SK-N-SH treated with all-trans-retinoic acid at 6 μM for 48 hours (cell line): ENCODE data around the gene UBXN10.

ENCODE experiments used
- ATAC-seq: fragments of 200-7000 bp; cut with Tn5 transposase; 3 replicates; pipeline ENCODE4 v1.9.1; 2020; ENCODE audit warnings: mild to moderate bottlenecking, moderate library complexity
- ARNTL ChIP-seq: fragments of 450-650 bp; formaldehyde crosslinking; IDR thresholded peaks from 2 replicates; pipeline ENCODE4 v1.5.0; 2020; ENCODE audit warnings: low read depth, mild to moderate bottlenecking, moderate library complexity, borderline replicate concordance
- BACH2 ChIP-seq: fragments of 250-450 bp; sonication (Bioruptor Pico); IDR thresholded peaks from 2 replicates; pipeline ENCODE4 v1.9.0; 2021; ENCODE audit warnings: mild to moderate bottlenecking, borderline replicate concordance
- CSDC2 ChIP-seq: fragments of 250-450 bp; sonication (Bioruptor Pico); IDR thresholded peaks from 2 replicates; pipeline ENCODE4 v1.5.0; 2020; ENCODE audit warnings: mild to moderate bottlenecking, moderate library complexity
- GLIS3 ChIP-seq: fragments of 250-450 bp; sonication (Bioruptor Pico); IDR thresholded peaks from 2 replicates; pipeline ENCODE4 v1.5.0; 2020; ENCODE audit warnings: mild to moderate bottlenecking, moderate library complexity
- ISL1 ChIP-seq: fragments of 250-450 bp; sonication (Bioruptor Pico); IDR thresholded peaks from 2 replicates; pipeline ENCODE4 v2.1.2; 2022; ENCODE audit warnings: mild to moderate bottlenecking, moderate library complexity
- OSR1 ChIP-seq: fragments of 250-450 bp; sonication (Bioruptor Pico); IDR thresholded peaks from 2 replicates; pipeline ENCODE4 v1.8.0; 2022; ENCODE audit warnings: moderate library complexity, mild to moderate bottlenecking, inconsistent platforms
- PPARA ChIP-seq: fragments of 250-450 bp; sonication (Bioruptor Pico); IDR thresholded peaks from 2 replicates; pipeline ENCODE4 v1.5.0; 2020; ENCODE audit warnings: mild to moderate bottlenecking, borderline replicate concordance
- RARB ChIP-seq: fragments of 250-450 bp; sonication (Bioruptor Pico); IDR thresholded peaks from 2 replicates; pipeline ENCODE4 v1.8.0; 2021; ENCODE audit warnings: mild to moderate bottlenecking, moderate library complexity
- SNAI2 ChIP-seq: fragments of 250-450 bp; sonication (Bioruptor Pico); IDR thresholded peaks from 2 replicates; pipeline ENCODE4 v1.5.0; 2020; ENCODE audit warnings: mild to moderate bottlenecking, moderate library complexity
- TCF4 ChIP-seq: fragments of 250-450 bp; sonication (Bioruptor Pico); IDR thresholded peaks from 2 replicates; pipeline ENCODE4 v1.8.0; 2021; ENCODE audit warnings: mild to moderate bottlenecking, moderate library complexity, borderline replicate concordance
- TSHZ2 ChIP-seq: fragments of 250-450 bp; sonication (Bioruptor Pico); IDR thresholded peaks from 2 replicates; pipeline ENCODE4 v1.5.0; 2020; ENCODE audit warnings: mild to moderate bottlenecking, moderate library complexity
- ZC3H10 ChIP-seq: fragments of 250-450 bp; sonication (Bioruptor Pico); IDR thresholded peaks from 2 replicates; pipeline ENCODE4 v1.5.1; 2021; ENCODE audit warnings: mild to moderate bottlenecking, moderate library complexity
- ZFP3 ChIP-seq: fragments of 250-450 bp; sonication (Bioruptor Pico); IDR thresholded peaks from 2 replicates; pipeline ENCODE4 v1.5.0; 2020; ENCODE audit warnings: mild to moderate bottlenecking, moderate library complexity
- ZFP30 ChIP-seq: fragments of 450-650 bp; formaldehyde crosslinking; IDR thresholded peaks from 2 replicates; pipeline ENCODE4 v1.5.0; 2022; ENCODE audit warnings: mild to moderate bottlenecking, moderate library complexity
- ZNF565 ChIP-seq: fragments of 450-650 bp; formaldehyde crosslinking; conservative IDR thresholded peaks from 2 replicates; pipeline ENCODE4 v1.5.0; 2020; ENCODE audit warnings: low read depth, mild to moderate bottlenecking, moderate library complexity
- ZNF70 ChIP-seq: fragments of 450-650 bp; formaldehyde crosslinking; IDR thresholded peaks from 2 replicates; pipeline ENCODE4 v1.5.0; 2020; ENCODE audit warnings: mild to moderate bottlenecking, moderate library complexity
- ZNF8 ChIP-seq: fragments of 450-650 bp; formaldehyde crosslinking; IDR thresholded peaks from 2 replicates; pipeline ENCODE4 v1.5.0; 2020; ENCODE audit warnings: mild to moderate bottlenecking, moderate library complexity
- TF ChIP-seq, protein P1 (sequence below): fragments of 250-450 bp; sonication (Bioruptor Pico); IDR thresholded peaks from 2 replicates; pipeline ENCODE4 v1.8.0; 2020; ENCODE audit warnings: mild to moderate bottlenecking, moderate library complexity, borderline replicate concordance
- TF ChIP-seq, protein P2 (sequence below): fragments of 250-450 bp; sonication (Bioruptor Pico); IDR thresholded peaks from 2 replicates; pipeline ENCODE4 v1.8.0; 2021; ENCODE audit warnings: low read depth, mild to moderate bottlenecking, moderate library complexity, borderline replicate concordance

UBXN10 gene

GRCh38 chr1:20223106-20223505 lies 37.2 kb downstream of the UBXN10 start:
- no peak for TF ChIP-seq ZC3H10
- no peak for TF ChIP-seq RARB (CRISPR knock-in tag)
- TF ChIP-seq ZNF70 (CRISPR knock-in tag): no peak
- no peak for TF ChIP-seq SNAI2
- TF ChIP-seq, protein P1, sequence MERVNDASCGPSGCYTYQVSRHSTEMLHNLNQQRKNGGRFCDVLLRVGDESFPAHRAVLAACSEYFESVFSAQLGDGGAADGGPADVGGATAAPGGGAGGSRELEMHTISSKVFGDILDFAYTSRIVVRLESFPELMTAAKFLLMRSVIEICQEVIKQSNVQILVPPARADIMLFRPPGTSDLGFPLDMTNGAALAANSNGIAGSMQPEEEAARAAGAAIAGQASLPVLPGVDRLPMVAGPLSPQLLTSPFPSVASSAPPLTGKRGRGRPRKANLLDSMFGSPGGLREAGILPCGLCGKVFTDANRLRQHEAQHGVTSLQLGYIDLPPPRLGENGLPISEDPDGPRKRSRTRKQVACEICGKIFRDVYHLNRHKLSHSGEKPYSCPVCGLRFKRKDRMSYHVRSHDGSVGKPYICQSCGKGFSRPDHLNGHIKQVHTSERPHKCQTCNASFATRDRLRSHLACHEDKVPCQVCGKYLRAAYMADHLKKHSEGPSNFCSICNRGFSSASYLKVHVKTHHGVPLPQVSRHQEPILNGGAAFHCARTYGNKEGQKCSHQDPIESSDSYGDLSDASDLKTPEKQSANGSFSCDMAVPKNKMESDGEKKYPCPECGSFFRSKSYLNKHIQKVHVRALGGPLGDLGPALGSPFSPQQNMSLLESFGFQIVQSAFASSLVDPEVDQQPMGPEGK (CRISPR knock-in tag): no peak
- TF ChIP-seq CSDC2 (CRISPR knock-in tag): no peak
- no peak for TF ChIP-seq ZNF8 (CRISPR knock-in tag)
- TF ChIP-seq ZFP3 (CRISPR knock-in tag): no peak
- no peak for TF ChIP-seq ZFP30 (CRISPR knock-in tag)
- TF ChIP-seq TSHZ2 (CRISPR knock-in tag): no peak

DNA sequence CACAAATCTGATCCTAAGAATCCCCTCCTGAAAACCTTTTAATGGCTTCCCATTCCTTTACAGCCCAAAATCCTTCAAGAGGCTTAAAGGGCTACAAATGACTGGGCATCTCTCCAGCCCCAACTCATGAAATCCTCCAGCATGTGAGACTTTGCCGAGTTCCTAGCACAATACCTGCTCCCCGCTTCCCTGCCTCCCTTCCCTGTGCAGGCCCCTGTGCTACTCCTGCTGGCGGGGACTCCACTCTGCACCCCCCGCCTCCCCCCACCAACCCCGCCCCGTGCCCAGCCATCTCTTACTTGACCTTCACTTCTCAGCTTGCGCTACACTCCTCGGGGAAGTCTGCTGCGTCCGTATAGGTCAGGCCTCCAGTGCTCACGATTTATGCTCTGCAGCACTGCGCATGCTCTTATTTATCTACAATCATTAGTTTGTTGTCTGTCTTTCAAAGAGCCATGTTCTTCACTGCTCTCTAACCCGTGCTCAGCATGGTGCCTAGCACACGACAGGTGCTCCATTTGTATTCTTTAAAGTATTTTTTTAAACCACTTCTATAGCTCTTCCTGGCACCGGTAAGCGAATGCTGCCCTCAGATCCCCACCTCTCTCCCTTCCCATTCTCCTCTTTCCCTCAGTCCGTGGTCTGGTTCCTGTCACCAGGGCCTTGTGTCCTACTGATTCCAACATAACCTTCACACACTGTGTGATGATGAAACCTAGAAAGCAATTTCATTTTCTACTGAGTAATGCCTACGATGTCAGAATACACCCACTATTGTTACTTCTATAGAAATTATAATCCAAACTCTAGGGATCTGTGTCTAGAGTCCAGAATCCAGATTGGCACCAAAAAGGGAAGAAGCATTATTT lies 37.9 kb downstream of the UBXN10 start:
- TF ChIP-seq ZNF70 (CRISPR knock-in tag): no peak
- TF ChIP-seq, protein P1 (CRISPR knock-in tag): no peak
- no peak for TF ChIP-seq BACH2 (CRISPR knock-in tag)
- no peak for TF ChIP-seq ZFP3 (CRISPR knock-in tag)
- no peak for TF ChIP-seq ZFP30 (CRISPR knock-in tag)
- no peak for TF ChIP-seq ISL1
- no peak for TF ChIP-seq OSR1
- TF ChIP-seq TSHZ2 (CRISPR knock-in tag): no peak
- no peak for TF ChIP-seq ZNF565 (CRISPR knock-in tag)
- no peak for TF ChIP-seq TCF4 (CRISPR knock-in tag)
- no peak for TF ChIP-seq GLIS3 (CRISPR knock-in tag)
- TF ChIP-seq, protein P2, sequence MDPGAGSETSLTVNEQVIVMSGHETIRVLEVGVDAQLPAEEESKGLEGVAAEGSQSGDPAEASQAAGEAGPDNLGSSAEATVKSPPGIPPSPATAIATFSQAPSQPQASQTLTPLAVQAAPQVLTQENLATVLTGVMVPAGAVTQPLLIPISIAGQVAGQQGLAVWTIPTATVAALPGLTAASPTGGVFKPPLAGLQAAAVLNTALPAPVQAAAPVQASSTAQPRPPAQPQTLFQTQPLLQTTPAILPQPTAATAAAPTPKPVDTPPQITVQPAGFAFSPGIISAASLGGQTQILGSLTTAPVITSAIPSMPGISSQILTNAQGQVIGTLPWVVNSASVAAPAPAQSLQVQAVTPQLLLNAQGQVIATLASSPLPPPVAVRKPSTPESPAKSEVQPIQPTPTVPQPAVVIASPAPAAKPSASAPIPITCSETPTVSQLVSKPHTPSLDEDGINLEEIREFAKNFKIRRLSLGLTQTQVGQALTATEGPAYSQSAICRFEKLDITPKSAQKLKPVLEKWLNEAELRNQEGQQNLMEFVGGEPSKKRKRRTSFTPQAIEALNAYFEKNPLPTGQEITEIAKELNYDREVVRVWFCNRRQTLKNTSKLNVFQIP: no peak
- no peak for TF ChIP-seq SNAI2
- no peak for TF ChIP-seq ARNTL
- TF ChIP-seq ZC3H10: no peak
- no peak for TF ChIP-seq PPARA
- no peak for ATAC-seq

More at GRCh38 chr1:20223106-20223505, 37.2 kb downstream of the UBXN10 start:
- ATAC-seq: no peak
